ENCODE data around the gene RPTOR.

DNA sequence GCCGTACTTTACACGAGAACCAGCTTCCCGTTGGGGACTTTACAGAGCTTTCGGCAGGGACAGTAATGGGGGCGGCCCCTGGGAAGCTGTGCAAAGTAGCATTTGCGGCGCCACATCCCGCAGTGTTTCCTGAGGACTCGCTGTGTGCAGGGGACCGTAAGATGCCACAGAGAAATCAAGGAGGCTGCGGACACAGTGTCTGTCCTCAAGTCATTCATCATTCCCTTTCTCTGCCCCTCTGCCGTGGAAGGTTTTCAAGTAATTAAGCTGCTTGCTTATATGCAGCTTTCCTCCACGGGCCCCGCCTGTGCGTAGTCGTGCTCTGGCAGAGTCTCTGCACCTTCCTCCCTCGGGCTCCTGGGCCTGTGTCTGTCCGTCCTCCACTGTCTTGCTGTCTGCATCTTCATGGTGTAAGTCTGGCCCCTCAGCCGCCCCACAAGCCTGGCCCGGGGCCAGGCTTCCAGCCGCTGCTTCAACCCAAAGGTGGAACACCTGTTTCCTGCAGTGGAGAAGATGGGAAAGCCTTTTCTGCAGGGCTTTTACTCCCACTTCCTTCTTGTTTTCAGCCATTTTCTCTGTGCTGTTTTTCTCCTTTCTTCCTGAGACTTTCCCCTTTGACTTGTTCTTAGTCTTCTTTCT, 230.1 kb downstream of the RPTOR start:
- TF ChIP-seq, protein P1, sequence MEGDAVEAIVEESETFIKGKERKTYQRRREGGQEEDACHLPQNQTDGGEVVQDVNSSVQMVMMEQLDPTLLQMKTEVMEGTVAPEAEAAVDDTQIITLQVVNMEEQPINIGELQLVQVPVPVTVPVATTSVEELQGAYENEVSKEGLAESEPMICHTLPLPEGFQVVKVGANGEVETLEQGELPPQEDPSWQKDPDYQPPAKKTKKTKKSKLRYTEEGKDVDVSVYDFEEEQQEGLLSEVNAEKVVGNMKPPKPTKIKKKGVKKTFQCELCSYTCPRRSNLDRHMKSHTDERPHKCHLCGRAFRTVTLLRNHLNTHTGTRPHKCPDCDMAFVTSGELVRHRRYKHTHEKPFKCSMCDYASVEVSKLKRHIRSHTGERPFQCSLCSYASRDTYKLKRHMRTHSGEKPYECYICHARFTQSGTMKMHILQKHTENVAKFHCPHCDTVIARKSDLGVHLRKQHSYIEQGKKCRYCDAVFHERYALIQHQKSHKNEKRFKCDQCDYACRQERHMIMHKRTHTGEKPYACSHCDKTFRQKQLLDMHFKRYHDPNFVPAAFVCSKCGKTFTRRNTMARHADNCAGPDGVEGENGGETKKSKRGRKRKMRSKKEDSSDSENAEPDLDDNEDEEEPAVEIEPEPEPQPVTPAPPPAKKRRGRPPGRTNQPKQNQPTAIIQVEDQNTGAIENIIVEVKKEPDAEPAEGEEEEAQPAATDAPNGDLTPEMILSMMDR (conservative IDR thresholded peaks at IDR 0.05; ENCODE audit: low read length): no peak
- TF ChIP-seq EZH2phosphoT487 (IDR thresholded peaks at IDR 0.05; ENCODE audit: borderline replicate concordance, low read depth, low read length): no peak

Data from OCI-LY7 (cell line).